Measurements from ENCODE around the gene GLYR1.

GRCh38 chr16:4879049-4879448, 32.0 kb upstream of the GLYR1 start:
- TF ChIP-seq CTCF (IDR thresholded peaks at IDR 0.05) (no peak), POLR2A (IDR thresholded peaks at IDR 0.05) (no peak), POLR2AphosphoS5 (IDR thresholded peaks at IDR 0.05) (no peak), EP300 (IDR thresholded peaks at IDR 0.05) (no peak)

Data from gastroesophageal sphincter (tissue), 3 donors.